Heart left ventricle (tissue), 16 donors: Measurements from ENCODE around the gene ZSCAN5A. TPM values are rescaled to one million over a fixed set of nuclear protein-coding genes. Genes with fewer than 3 reads are reported as not detected.

Experiments used
- ATAC-seq, 4 donors: fragments of 200-7000 bp; cut with Tn5 transposase; one replicate each; pipeline ENCODE4 v1.9.1; 2020 to 2022; ENCODE audit warnings: moderate library complexity in 4 of 4, mild to moderate bottlenecking in 3 of 4, moderate number of reproducible peaks in 1 of 4
- DNase-seq, 5 donors: peaks; one replicate each; pipeline ENCODE4 v3.0.0-alpha.2; 2020
- H3K27ac ChIP-seq, 12 donors: fragments of 200-600 bp; sonication (generic) in 4 of 12; one replicate each; pipeline versions ENCODE4 v1.5.0 to v1.8.0; 2016 to 2022; ENCODE audit warnings: mild to moderate bottlenecking in 2 of 12
- H3K27me3 ChIP-seq, 9 donors: fragments of 200-600 bp; sonication (generic) in 2 of 9; one replicate each; pipeline versions ENCODE4 v1.5.1 to v1.8.0; 2016 to 2022; ENCODE audit warnings: mild to moderate bottlenecking in 3 of 9
- H3K36me3 ChIP-seq, 9 donors: fragments of 200-600 bp; sonication (generic) in 2 of 9; one replicate each; pipeline versions ENCODE4 v1.5.0 to v1.8.0; 2018 to 2022; ENCODE audit warnings: mild to moderate bottlenecking in 2 of 9
- H3K4me1 ChIP-seq, 12 donors: fragments of 200-600 bp; sonication (generic) in 4 of 12; one replicate each; pipeline versions ENCODE4 v1.5.0 to v1.8.0; 2016 to 2022; ENCODE audit warnings: mild to moderate bottlenecking in 3 of 12
- H3K4me3 ChIP-seq, 12 donors: fragments of 200-600 bp; sonication (generic) in 4 of 12; one replicate each; pipeline versions ENCODE4 v1.5.0 to v1.8.0; 2017 to 2022; ENCODE audit warnings: mild to moderate bottlenecking in 9 of 12, moderate library complexity in 4 of 12
- H3K9me3 ChIP-seq, 12 donors: fragments of 200-600 bp; sonication (generic) in 4 of 12; one replicate each; pipeline versions ENCODE4 v1.5.0 to v1.8.0; 2016 to 2022; ENCODE audit warnings: mild to moderate bottlenecking in 1 of 12
- POLR2A ChIP-seq, 2 donors: fragments of 450-650 bp; IDR thresholded peaks; one replicate each; pipeline ENCODE4 v1.6.1; 2017; ENCODE audit warnings: antibody characterized with exemption in 2 of 2, mild to moderate bottlenecking in 2 of 2, moderate library complexity in 2 of 2
- whole genome bisulfite sequencing, 4 donors: extraction: QIAGEN DNeasy Blood & Tissue Kit in 2 of 4; methylation state at CpG; one replicate each; pipeline versions ENCODE4 v1.1.5 to v1.1.7; 2013 to 2018; 5-methylcytosine and 5-hydroxymethylcytosine counted together
- intact Hi-C, 10 donors: fragments of 100-400 bp; cut with DNase I; formaldehyde crosslinking; loops; one replicate each; pipeline versions ENCODE4 v1.11.1 to v1.14.2; 2022
- polyA plus RNA-seq, 2 donors: library from polyadenylated mRNA; stranded (reverse); fragments of 200-250 nt; gene quantifications; one replicate each; pipeline ENCODE4 v1.2.3, GENCODE V29; 2013
- total RNA-seq, 9 donors: library from RNA; depleted of rRNA in 2 of 9; stranded (reverse); fragments of >200 nt in 2 of 9; fragmentation: NEBNext Ultra II Directional in 3 of 9; extraction: Animal tissue kit (Norgen Biotek cat#: 25700) in 3 of 9; gene quantifications; one replicate each; pipeline versions ENCODE4 v1.1.0 to v1.2.4, GENCODE V29; 2016 to 2023
- TF ChIP-seq, protein P1 (sequence below), 12 donors: fragments of 200-600 bp; sonication (generic) in 4 of 12; IDR thresholded peaks; one replicate each; pipeline versions ENCODE4 v1.5.0 to v1.8.0; 2018 to 2022; ENCODE audit warnings: antibody characterized with exemption in 12 of 12, mild to moderate bottlenecking in 5 of 12
- donor health status: ischemic (EF 13 %, LVEDD 7.1; RV severe dilation, severe dysfunction).
- donor health status: healthy with polysubstance abuse.
- donor health status: DM: no; HTN: yes; CAD: no.
- donor health status: DM: no; HTN: no; CAD: no.
- donor health status: ischemic (EF 25% LVEDD 6.9; RV normal size, moderate dysfunction).
- donor health status: ischemic (EF 25% LVEDD 5.7; RV mildly dilated, moderate dysfunction).
- donor health status: healthy.
- donor health status: DM: yes; HTN: yes; CAD: no.
- donor health status: ischemic (EF 35%, LVEDD 5.7; RV mildly dilated, moderate dysfunction).
- donor health status: nonischemic (EF 11% LVEDD 7.7; RV severe dilation, severe dysfunction).
- donor health status: DM: yes; HTN: yes; CAD: no.
- donor health status: PGD.
- donor health status: ischemic (EF 29% LVEDD 5.4; RV normal size, mild dysfunction).
- donor health status: nonischemic (EF 23%, LVEDD 6.1; RV moderate dilation, normal function).

ZSCAN5A gene
- total and polyA plus RNA-seq, 11 donors, result 3.3 to 26.6 (median 17.7) TPM

DNA sequence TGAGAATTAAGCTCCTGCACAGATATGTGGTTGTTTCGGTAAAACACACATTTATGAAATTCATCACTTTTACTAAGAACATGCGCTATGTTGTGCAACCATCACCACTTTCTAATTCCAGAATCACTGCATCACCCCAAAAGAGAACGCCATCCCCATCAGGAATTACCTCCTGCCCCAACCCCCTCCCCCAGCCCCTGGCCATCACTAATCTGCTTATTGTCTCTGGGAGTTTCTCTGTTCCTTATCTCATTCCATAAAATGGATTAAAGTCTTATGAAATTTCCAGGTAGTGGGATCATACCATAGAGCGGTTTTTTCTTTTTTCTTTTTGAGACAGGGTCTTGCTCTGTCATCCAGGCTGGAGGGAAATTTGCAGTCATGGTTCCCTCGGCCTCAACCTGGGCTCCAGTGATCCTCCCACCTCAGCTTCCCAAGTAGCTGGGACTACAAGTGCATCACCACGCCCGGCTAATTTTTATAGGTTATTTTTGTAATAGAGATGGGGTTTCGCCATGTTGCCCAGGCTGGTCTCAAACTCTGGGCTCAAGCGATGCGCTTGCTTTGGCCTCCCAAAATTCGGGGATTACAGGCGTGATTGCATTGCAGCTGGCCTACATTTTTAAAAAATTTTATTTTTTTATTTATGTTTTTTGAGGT lies 120.5 kb downstream of the ZSCAN5A start:
- intact Hi-C loops, result no loop called here
- ATAC-seq (no peak), DNase-seq (no peak)
- H3K27me3 ChIP-seq, result peaks cover 0 to 7% (median 0%) of the 10 kb centered on the region in 9 donors
- H3K4me3 ChIP-seq, result no peak overlapping the region
- 84 to 89% (median 87%) methylated on average over 12 of the region's 12 CpGs for WGBS, 4 donors
- no peaks in the 10 kb centered on the region for H3K4me1 ChIP-seq
- TF ChIP-seq, protein P1, sequence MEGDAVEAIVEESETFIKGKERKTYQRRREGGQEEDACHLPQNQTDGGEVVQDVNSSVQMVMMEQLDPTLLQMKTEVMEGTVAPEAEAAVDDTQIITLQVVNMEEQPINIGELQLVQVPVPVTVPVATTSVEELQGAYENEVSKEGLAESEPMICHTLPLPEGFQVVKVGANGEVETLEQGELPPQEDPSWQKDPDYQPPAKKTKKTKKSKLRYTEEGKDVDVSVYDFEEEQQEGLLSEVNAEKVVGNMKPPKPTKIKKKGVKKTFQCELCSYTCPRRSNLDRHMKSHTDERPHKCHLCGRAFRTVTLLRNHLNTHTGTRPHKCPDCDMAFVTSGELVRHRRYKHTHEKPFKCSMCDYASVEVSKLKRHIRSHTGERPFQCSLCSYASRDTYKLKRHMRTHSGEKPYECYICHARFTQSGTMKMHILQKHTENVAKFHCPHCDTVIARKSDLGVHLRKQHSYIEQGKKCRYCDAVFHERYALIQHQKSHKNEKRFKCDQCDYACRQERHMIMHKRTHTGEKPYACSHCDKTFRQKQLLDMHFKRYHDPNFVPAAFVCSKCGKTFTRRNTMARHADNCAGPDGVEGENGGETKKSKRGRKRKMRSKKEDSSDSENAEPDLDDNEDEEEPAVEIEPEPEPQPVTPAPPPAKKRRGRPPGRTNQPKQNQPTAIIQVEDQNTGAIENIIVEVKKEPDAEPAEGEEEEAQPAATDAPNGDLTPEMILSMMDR (IDR thresholded peaks at IDR 0.05), result no peak
- TF ChIP-seq POLR2A (IDR thresholded peaks at IDR 0.05), result no peak
- H3K27ac ChIP-seq, result no peak overlapping the region
- H3K9me3 ChIP-seq, result no peaks in the 10 kb centered on the region
- no peaks in the 10 kb centered on the region for H3K36me3 ChIP-seq

DNA sequence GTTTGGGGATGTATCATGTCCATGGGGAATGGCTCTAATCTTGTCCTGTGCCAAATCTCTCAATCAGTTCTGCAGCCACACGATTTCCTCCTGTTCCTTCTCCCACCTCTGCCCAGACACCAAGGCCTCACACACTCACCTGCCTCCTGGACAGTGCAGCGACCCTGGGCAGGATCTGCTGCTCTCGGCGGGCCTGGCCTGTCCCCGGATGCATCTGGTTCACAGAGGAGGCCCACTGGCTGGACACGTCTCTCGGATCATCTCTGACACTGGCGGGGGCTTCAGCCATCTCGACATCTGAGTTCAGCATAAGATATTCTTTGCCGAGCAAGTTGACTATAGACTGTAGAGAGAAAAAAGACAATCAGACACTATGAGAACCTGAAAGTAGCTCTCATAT lies 122.9 kb downstream of the ZSCAN5A start:
- no peak for ATAC-seq
- intact Hi-C loops, result no loop called here
- no peaks in the 10 kb centered on the region for H3K36me3 ChIP-seq
- H3K27ac ChIP-seq, result no peak overlapping the region
- TF ChIP-seq, protein P1 (IDR thresholded peaks at IDR 0.05), result no peak
- no peak for TF ChIP-seq POLR2A (IDR thresholded peaks at IDR 0.05)
- H3K4me1 ChIP-seq, result no peaks in the 10 kb centered on the region
- 80 to 85% (median 82%) methylated on average over 10 of the region's 10 CpGs for WGBS, 4 donors
- no peaks in the 10 kb centered on the region for H3K9me3 ChIP-seq
- H3K27me3 ChIP-seq, result peaks cover 0 to 10% (median 0%) of the 10 kb centered on the region in 9 donors
- H3K4me3 ChIP-seq, result no peak overlapping the region
- no peak for DNase-seq

DNA sequence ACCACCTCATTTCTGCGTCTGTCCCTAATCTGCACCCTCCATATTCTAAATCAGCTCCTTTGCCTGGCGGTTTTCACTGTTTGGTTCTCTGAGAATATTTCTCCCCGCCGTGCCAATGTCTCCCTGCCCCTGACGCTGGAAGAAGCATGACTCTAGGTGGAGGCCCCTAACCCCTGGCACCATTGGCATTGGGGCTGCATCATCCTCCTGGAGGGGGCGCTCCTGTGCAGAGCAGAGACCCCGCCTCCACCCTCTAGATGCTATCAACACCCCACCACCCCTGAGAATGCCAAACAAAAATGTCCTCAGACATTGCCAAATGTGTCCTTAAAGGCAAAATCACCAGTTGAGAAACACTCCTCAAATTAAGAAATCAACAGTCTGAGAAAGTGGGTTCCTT lies 123.5 kb downstream of the ZSCAN5A start:
- H3K36me3 ChIP-seq, result no peaks in the 10 kb centered on the region
- DNase-seq (no peak), ATAC-seq (no peak)
- intact Hi-C loops, result no loop called here
- peaks cover 0 to 14% (median 0%) of the 10 kb centered on the region in 9 donors for H3K27me3 ChIP-seq
- H3K9me3 ChIP-seq, result no peaks in the 10 kb centered on the region
- no peak for TF ChIP-seq POLR2A (IDR thresholded peaks at IDR 0.05)
- TF ChIP-seq, protein P1 (IDR thresholded peaks at IDR 0.05), result no peak
- no peak overlapping the region for H3K27ac ChIP-seq
- H3K4me1 ChIP-seq, result no peaks in the 10 kb centered on the region
- no peak overlapping the region for H3K4me3 ChIP-seq
- WGBS, 4 donors, result 68 to 83% (median 77%) methylated on average over 7 of the region's 7 CpGs

DNA sequence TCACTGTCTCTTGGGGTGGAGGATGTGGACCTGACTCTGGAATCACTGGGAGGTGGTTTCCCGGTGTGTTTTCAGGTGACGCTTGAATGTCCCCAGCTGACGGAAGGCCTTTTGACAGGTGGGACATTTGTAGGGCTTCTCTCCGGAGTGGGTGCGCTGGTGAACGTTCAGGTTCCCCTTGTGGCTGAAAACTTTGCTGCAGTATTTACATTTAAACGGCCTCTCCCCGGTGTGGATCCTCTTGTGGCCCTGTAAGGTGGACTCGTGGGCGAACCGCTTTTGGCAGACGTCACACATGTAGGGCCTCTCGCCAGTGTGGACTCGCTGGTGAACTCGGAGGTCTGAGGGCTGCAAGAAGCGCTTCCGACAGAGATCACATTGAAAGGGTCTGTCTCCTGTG lies 124.9 kb downstream of the ZSCAN5A start:
- no peaks in the 10 kb centered on the region for H3K36me3 ChIP-seq
- TF ChIP-seq POLR2A (IDR thresholded peaks at IDR 0.05), result no peak
- TF ChIP-seq, protein P1 (IDR thresholded peaks at IDR 0.05), result no peak
- ATAC-seq (no peak), DNase-seq (no peak)
- intact Hi-C loops, result no loop called here
- no peak overlapping the region for H3K27ac ChIP-seq
- no peaks in the 10 kb centered on the region for H3K4me1 ChIP-seq
- 75 to 82% (median 78%) methylated on average over 17 of the region's 17 CpGs for WGBS, 4 donors
- H3K9me3 ChIP-seq, result no peaks in the 10 kb centered on the region
- peaks cover 0 to 17% (median 0%) of the 10 kb centered on the region in 9 donors for H3K27me3 ChIP-seq
- H3K4me3 ChIP-seq, result no peak overlapping the region
